GM12891 (cell line): ENCODE measurements around the gene PGR.

Source experiments
- PAX5 ChIP-seq: IDR thresholded peaks from 2 replicates; pipeline ENCODE4 v1.6.1; 2011; ENCODE audit warnings: low read length, moderate library complexity, mild to moderate bottlenecking; ENCODE audit not compliant: insufficient read depth, severe bottlenecking
- POLR2A ChIP-seq: IDR thresholded peaks from 2 replicates; pipeline ENCODE4 v1.6.1; 2011; ENCODE audit warnings: low read depth, low read length, control low read depth
- POLR2AphosphoS5 ChIP-seq: IDR thresholded peaks from 2 replicates; pipeline ENCODE4 v1.6.1; 2011; ENCODE audit warnings: low read depth, low read length, control low read depth
- SPI1 ChIP-seq: IDR thresholded peaks from 2 replicates; pipeline ENCODE4 v1.6.1; 2011; ENCODE audit warnings: low read depth, low read length, control low read depth
- TAF1 ChIP-seq: IDR thresholded peaks from 2 replicates; pipeline ENCODE4 v1.6.1; 2011; ENCODE audit warnings: low read depth, low read length, control low read depth

DNA sequence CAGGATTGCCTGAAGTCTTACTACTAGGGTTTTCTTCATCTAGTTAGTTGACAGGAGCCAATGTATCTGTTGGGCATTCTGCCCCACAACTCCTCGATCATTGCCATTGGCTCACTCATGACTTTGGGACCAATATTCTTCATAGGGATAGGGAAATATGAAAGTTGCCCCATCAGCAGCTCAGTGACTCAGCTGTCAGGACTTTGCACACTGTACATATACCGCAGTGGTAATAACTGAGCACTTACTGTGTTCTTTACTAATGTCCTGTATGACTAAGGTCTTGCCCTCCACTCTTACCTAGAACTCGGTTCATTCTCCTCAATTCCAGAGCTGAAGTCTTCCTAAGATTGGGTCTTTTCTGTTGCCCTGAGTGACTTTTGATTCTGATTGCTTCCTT is 46.8 kb upstream of the PGR start:
- TF ChIP-seq POLR2A (no peak), POLR2AphosphoS5 (no peak), TAF1 (no peak), SPI1 (no peak), PAX5 (no peak)
